ENCODE measurements around the gene PSKH1.
A peak's percentile ranks its signal among the peaks of the same experiment; 100 is the strongest.
"Not testable (repeated sequence)": the region's sequence is repeated elsewhere in the genome, so short reads cannot be mapped to it uniquely, and the experiment has no call there.

The PSKH1 gene

GRCh38 chr16:67936880-67937605 is 44.0 kb downstream of the PSKH1 start:
- DNase-seq (ENCODE audit: extremely low read depth, low read depth) = no peak

GRCh38 chr16:67937713-67938112 is 44.7 kb downstream of the PSKH1 start:
- not testable (repeated sequence) for DNase-seq (ENCODE audit: extremely low read depth, low read depth)

More at GRCh38 chr16:67936880-67937605, 44.0 kb downstream of the PSKH1 start:
- TF ChIP-seq CTCF (IDR thresholded peaks at IDR 0.05; ENCODE audit: low read depth, low read length) = no peak

GRCh38 chr16:67939507-67940445 is 46.7 kb downstream of the PSKH1 start:
- no peak for DNase-seq (ENCODE audit: extremely low read depth, low read depth)
- no peak for TF ChIP-seq CTCF (IDR thresholded peaks at IDR 0.05; ENCODE audit: low read depth, low read length)

- no peak for TF ChIP-seq CTCF (IDR thresholded peaks at IDR 0.05; ENCODE audit: low read depth, low read length)
- no peak for DNase-seq (ENCODE audit: extremely low read depth, low read depth)
Measured at GRCh38 chr16:67940446-67941089, 47.5 kb downstream of the PSKH1 start.

- DNase-seq (ENCODE audit: extremely low read depth, low read depth) = no peak
- TF ChIP-seq CTCF (IDR thresholded peaks at IDR 0.05; ENCODE audit: low read depth, low read length) = no peak
Measured at GRCh38 chr16:67941469-67942199, 48.6 kb downstream of the PSKH1 start.

- DNase-seq (ENCODE audit: extremely low read depth, low read depth) = no peak
- peak; percentile 60 for TF ChIP-seq CTCF (IDR thresholded peaks at IDR 0.05; ENCODE audit: low read depth, low read length)
Measured at GRCh38 chr16:67942200-67942509, 49.1 kb downstream of the PSKH1 start.

GRCh38 chr16:67942510-67943255 is 49.6 kb downstream of the PSKH1 start:
- DNase-seq (ENCODE audit: extremely low read depth, low read depth) = no peak
- no peak for TF ChIP-seq CTCF (IDR thresholded peaks at IDR 0.05; ENCODE audit: low read depth, low read length)

Data from AG09319 (cell line).